ENCODE data around the gene EPS8L2. TPM values are rescaled to one million over a fixed set of nuclear protein-coding genes. Genes with fewer than 3 reads are reported as not detected.

EPS8L2 gene
- total and polyA plus RNA-seq, 11 donors: 0.72 to 15.5 (median 1.5) TPM

GRCh38 chr11:726278-727220 is 20.5 kb downstream of the EPS8L2 start:
- Histone ChIP-seq H3K27ac (peak overlapping the region in 1 of 12 donors; percentile 37), H3K27me3 (peaks cover 28 to 72% (median 40%) of the 10 kb centered on the region in 9 donors), H3K36me3 (no peaks in the 10 kb centered on the region), H3K4me1 (peaks cover 0 to 38% (median 23%) of the 10 kb centered on the region in 12 donors), H3K9me3 (no peaks in the 10 kb centered on the region), H3K4me3 (peak overlapping the region in 9 of 12 donors; percentile 3 to 53 (median 34))
- WGBS, 4 donors: 9 to 28% (median 11%) methylated on average over 17 to 61 of the region's 61 CpGs
- intact Hi-C loops (cut with DNase I): loop anchor here in 6 of 10 donors (1.0 to 10.0 kb wide), 5 partner anchors 62 to 174 kb away; no protein-coding TSS in a partner anchor
- no peak for TF ChIP-seq CTCF (IDR thresholded peaks at IDR 0.05)
- no peak for TF ChIP-seq POLR2A (IDR thresholded peaks at IDR 0.05)
- ATAC-seq (no peak), DNase-seq (peak in 1 of 5 donors; percentile 74)

GRCh38 chr11:727281-727701 is 21.3 kb downstream of the EPS8L2 start:
- DNase-seq (no peak), ATAC-seq (peak in 1 of 4 donors; percentile 12)
- H3K27me3 ChIP-seq: peaks cover 21 to 65% (median 33%) of the 10 kb centered on the region in 9 donors
- no peak overlapping the region for H3K27ac ChIP-seq
- no peaks in the 10 kb centered on the region for H3K36me3 ChIP-seq
- intact Hi-C loops (cut with DNase I): loop anchor here in 6 of 10 donors (1.0 to 10.0 kb wide), 5 partner anchors 62 to 175 kb away; no protein-coding TSS in a partner anchor
- TF ChIP-seq POLR2A (IDR thresholded peaks at IDR 0.05) (no peak), CTCF (IDR thresholded peaks at IDR 0.05) (no peak)
- peaks cover 0 to 31% (median 22%) of the 10 kb centered on the region in 12 donors for H3K4me1 ChIP-seq
- no peaks in the 10 kb centered on the region for H3K9me3 ChIP-seq
- WGBS, 4 donors: 85 to 90% (median 88%) methylated on average over 2 to 12 of the region's 12 CpGs
- no peak overlapping the region for H3K4me3 ChIP-seq

DNA sequence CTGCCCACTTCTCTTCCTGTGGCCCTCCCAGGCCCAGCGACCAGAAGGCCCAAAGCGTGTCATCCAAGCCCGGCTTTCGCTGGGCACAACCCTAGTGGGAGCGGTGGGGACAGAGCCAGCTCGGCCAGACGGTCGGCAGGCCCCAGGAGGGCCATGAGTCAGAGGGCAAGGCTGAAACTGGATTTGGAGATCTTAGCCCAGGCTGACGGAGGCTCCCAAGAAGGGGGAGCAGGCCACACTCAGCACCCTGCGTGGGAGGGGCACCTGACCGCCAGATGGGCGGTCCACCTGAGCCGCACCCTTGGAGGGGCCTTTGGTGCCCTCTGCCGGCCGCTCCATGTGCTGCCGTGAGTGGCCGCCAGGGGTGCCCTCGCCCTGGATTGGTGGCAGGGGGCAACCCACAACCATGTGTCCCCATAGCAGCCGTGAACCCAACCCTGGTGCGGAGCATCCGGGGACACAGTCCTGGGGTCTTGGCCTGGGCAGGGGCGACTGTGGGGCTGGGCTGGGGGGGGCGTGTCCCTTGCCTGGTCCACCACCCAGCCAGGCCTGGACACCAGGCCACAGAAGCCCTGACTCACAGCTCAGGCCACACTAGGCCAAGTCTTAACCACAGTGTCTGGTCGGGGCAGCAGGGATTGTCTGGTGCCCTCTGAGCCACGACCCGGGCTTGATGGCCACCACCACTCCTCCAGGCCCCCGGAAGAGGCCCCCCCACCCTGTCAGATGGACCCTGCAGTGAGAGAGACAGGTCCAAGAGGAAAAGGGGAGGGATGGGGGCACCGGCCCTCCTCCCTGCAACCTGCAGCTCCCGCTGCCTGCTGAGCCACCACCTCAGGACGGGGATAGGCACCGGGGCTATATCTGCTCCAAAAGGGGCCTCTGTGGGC is 22.1 kb downstream of the EPS8L2 start:
- TF ChIP-seq POLR2A (IDR thresholded peaks at IDR 0.05) (no peak), CTCF (IDR thresholded peaks at IDR 0.05) (peak; percentile 90 to 99 (median 94))
- intact Hi-C loops (cut with DNase I): loop anchor here in 7 of 10 donors (1.0 to 10.0 kb wide), 6 partner anchors 63 to 176 kb away; no protein-coding TSS in a partner anchor
- Histone ChIP-seq H3K9me3 (no peaks in the 10 kb centered on the region), H3K27ac (peak overlapping the region in 1 of 12 donors; percentile 1), H3K4me1 (peaks cover 0 to 30% (median 22%) of the 10 kb centered on the region in 12 donors), H3K27me3 (peaks cover 18 to 60% (median 29%) of the 10 kb centered on the region in 9 donors), H3K4me3 (no peak overlapping the region), H3K36me3 (no peaks in the 10 kb centered on the region)
- peak; percentile 69 to 92 (median 86) for ATAC-seq
- WGBS, 4 donors: 28 to 48% (median 32%) methylated on average over 10 to 31 of the region's 31 CpGs
- DNase-seq: peak; percentile 68 to 88 (median 85)
